ENCODE results near the gene IGSF22. TPM values are rescaled to one million over a fixed set of nuclear protein-coding genes. Genes with fewer than 3 reads are reported as not detected.

Gene IGSF22
- not detected for total RNA-seq

GRCh38 chr11:18726040-18726439, at the start of gene IGSF22:
Gene IGSF22 (minus strand): TSS chr11:18726188. CDS start chr11:18724236, 1,952 bp downstream.
- DNase-seq (no peak), ATAC-seq (no peak)
- Histone ChIP-seq H3K9me3 (no peaks in the 10 kb centered on the region), H3K27me3 (no peaks in the 10 kb centered on the region), H3K4me1 (peaks cover 14% of the 10 kb centered on the region), H3K36me3 (replicated peaks in 1 of 2; ENCODE audit: insufficient read depth in 1 of 2, low read depth in 2 of 2) (no peaks in the 10 kb centered on the region), H3K27ac (no peak within 1 kb of the TSS), H3K4me3 (no peak within 1 kb of the TSS)
- WGBS, 2 donors, result 83 to 86% methylated on average over 7 of the region's 7 CpGs
- TF ChIP-seq, protein P1, sequence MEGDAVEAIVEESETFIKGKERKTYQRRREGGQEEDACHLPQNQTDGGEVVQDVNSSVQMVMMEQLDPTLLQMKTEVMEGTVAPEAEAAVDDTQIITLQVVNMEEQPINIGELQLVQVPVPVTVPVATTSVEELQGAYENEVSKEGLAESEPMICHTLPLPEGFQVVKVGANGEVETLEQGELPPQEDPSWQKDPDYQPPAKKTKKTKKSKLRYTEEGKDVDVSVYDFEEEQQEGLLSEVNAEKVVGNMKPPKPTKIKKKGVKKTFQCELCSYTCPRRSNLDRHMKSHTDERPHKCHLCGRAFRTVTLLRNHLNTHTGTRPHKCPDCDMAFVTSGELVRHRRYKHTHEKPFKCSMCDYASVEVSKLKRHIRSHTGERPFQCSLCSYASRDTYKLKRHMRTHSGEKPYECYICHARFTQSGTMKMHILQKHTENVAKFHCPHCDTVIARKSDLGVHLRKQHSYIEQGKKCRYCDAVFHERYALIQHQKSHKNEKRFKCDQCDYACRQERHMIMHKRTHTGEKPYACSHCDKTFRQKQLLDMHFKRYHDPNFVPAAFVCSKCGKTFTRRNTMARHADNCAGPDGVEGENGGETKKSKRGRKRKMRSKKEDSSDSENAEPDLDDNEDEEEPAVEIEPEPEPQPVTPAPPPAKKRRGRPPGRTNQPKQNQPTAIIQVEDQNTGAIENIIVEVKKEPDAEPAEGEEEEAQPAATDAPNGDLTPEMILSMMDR (IDR thresholded peaks at IDR 0.05), result no peak
- TF ChIP-seq POLR2A (IDR thresholded peaks at IDR 0.05), result no peak
- intact Hi-C loops (cut with DNase I), result no loop called here

DNA sequence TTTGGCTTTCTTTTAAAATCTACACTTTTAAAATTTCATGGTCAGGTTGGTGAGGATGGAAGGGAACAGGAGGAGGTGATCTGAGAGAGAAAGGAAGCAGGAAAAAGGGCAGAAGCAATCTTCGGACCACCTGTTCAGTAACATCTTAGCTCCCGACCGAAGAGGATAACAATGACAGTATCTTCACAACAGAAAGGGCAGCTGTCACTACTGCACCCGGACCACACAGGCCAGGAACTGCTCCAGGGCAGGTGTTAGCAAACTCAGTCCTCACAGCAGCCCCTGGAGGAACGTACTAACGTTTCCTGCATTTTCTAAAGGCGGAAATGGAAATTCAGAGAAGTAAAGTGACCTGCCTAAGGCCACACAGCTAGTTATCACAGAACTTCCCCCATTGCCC, 48.8 kb upstream of the IGSF22 start:
- no peak overlapping the region for H3K27ac ChIP-seq
- TF ChIP-seq, protein P1 (IDR thresholded peaks at IDR 0.05), result no peak
- TF ChIP-seq POLR2A (IDR thresholded peaks at IDR 0.05), result no peak
- no peak for DNase-seq
- H3K4me3 ChIP-seq, result no peak overlapping the region
- H3K4me1 ChIP-seq, result no peaks in the 10 kb centered on the region
- 73 to 76% methylated on average over 7 of the region's 7 CpGs for WGBS, 2 donors
- ATAC-seq, result no peak
- no peaks in the 10 kb centered on the region for H3K9me3 ChIP-seq
- intact Hi-C loops (cut with DNase I), result loop anchor here (10.0 kb wide), 1 partner anchor 80 kb away; no protein-coding TSS in a partner anchor
- H3K36me3 ChIP-seq (replicated peaks in 1 of 2; ENCODE audit: insufficient read depth in 1 of 2, low read depth in 2 of 2), result no peaks in the 10 kb centered on the region
- H3K27me3 ChIP-seq, result no peaks in the 10 kb centered on the region

DNA sequence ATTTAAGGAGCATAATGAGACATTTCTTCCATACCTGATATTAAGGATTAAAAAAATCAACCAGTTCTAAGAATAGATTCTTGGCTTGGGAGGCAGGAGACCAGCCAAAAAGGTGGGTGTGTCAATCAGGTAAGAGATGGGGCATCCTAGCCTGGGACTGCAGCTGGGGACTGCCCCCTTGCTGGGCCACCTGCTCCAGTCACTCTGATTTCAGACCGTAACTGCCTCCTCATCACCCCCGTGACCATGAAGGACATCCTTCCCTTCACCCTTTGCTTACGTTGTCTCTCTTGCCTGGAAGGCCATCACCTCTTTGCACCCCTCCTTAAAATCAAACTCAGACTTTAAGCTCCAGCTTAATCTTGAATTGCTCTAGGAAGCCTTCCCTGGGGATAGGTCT, 47.7 kb upstream of the IGSF22 start:
- Histone ChIP-seq H3K27ac (no peak overlapping the region), H3K4me1 (no peaks in the 10 kb centered on the region), H3K27me3 (no peaks in the 10 kb centered on the region), H3K9me3 (no peaks in the 10 kb centered on the region), H3K36me3 (replicated peaks in 1 of 2; ENCODE audit: insufficient read depth in 1 of 2, low read depth in 2 of 2) (no peaks in the 10 kb centered on the region), H3K4me3 (no peak overlapping the region)
- DNase-seq (no peak), ATAC-seq (no peak)
- TF ChIP-seq POLR2A (IDR thresholded peaks at IDR 0.05), result no peak
- TF ChIP-seq, protein P1 (IDR thresholded peaks at IDR 0.05), result no peak
- intact Hi-C loops (cut with DNase I), result loop anchor here (10.0 kb wide), 1 partner anchor 81 kb away; no protein-coding TSS in a partner anchor
- 69 to 72% methylated on average over 3 of the region's 3 CpGs for WGBS, 2 donors

GRCh38 chr11:18773104-18773503, 47.1 kb upstream of the IGSF22 start:
- H3K9me3 ChIP-seq, result no peaks in the 10 kb centered on the region
- no peak for ATAC-seq
- H3K27me3 ChIP-seq, result no peaks in the 10 kb centered on the region
- no peak overlapping the region for H3K27ac ChIP-seq
- no peak for DNase-seq
- no peaks in the 10 kb centered on the region for H3K4me1 ChIP-seq
- H3K36me3 ChIP-seq (replicated peaks in 1 of 2; ENCODE audit: insufficient read depth in 1 of 2, low read depth in 2 of 2), result no peaks in the 10 kb centered on the region
- WGBS, 2 donors, result 70 to 80% methylated on average over 5 to 8 of the region's 8 CpGs
- TF ChIP-seq, protein P1 (IDR thresholded peaks at IDR 0.05), result no peak
- TF ChIP-seq POLR2A (IDR thresholded peaks at IDR 0.05), result no peak
- no peak overlapping the region for H3K4me3 ChIP-seq
- intact Hi-C loops (cut with DNase I), result loop anchor here (10.0 kb wide), 1 partner anchor 82 kb away; no protein-coding TSS in a partner anchor

DNA sequence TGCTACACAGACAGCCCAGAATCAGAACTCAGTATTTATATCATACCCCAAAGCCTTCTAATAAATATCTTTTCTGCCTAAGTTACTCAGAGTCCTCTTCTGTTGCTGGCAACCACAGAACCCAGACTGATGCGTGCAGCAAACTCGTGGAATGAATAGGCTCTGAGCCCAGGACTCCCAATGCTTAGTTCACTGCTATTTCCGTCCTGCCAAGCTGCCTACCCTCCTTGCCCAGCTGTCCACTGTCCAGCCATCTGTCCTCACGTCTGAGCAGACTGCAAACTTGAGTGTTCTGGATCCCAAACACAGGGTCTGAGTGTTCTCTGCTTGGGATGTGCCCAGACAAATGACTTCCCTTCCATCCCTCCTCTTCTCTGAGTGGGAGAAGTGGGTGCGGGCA, 46.2 kb upstream of the IGSF22 start:
- Histone ChIP-seq H3K9me3 (no peaks in the 10 kb centered on the region), H3K36me3 (replicated peaks in 1 of 2; ENCODE audit: insufficient read depth in 1 of 2, low read depth in 2 of 2) (no peaks in the 10 kb centered on the region), H3K27me3 (no peaks in the 10 kb centered on the region), H3K27ac (no peak overlapping the region), H3K4me3 (no peak overlapping the region), H3K4me1 (no peaks in the 10 kb centered on the region)
- no peak for TF ChIP-seq POLR2A (IDR thresholded peaks at IDR 0.05)
- TF ChIP-seq, protein P1 (IDR thresholded peaks at IDR 0.05), result no peak
- DNase-seq (no peak), ATAC-seq (no peak)
- intact Hi-C loops (cut with DNase I), result loop anchor here (10.0 kb wide), 1 partner anchor 83 kb away; no protein-coding TSS in a partner anchor
- 56 to 68% methylated on average over 5 of the region's 5 CpGs for WGBS, 2 donors

Data from body of pancreas (tissue), 4 donors.